Small intestine (tissue), 7 donors: Measurements from ENCODE around the gene OR2V2. TPM values are rescaled to one million over a fixed set of nuclear protein-coding genes. Genes with fewer than 3 reads are reported as not detected.

Source experiments
- DNase-seq, 2 donors: peaks; one replicate each; pipeline versions ENCODE4 v3.0.0 to v3.0.0-alpha.2; 2013
- FAIRE-seq: peaks from 2 replicates; lab custom pipeline; 2012; peaks lifted over from hg19 to GRCh38; lab: Jason Lieb, UNC
- H3K27ac ChIP-seq, 3 donors: one replicate each; pipeline ENCODE4 v1.5.1; 2013; ENCODE audit warnings: low read length in 2 of 3, mild to moderate bottlenecking in 2 of 3, control low read depth in 1 of 3, inconsistent platforms in 1 of 3, low read depth in 1 of 3, moderate library complexity in 1 of 3
- H3K27me3 ChIP-seq, 3 donors: one replicate each; pipeline ENCODE4 v1.6.1; 2013; ENCODE audit warnings: low read length in 3 of 3, inconsistent platforms in 1 of 3; ENCODE audit not compliant: control insufficient read depth in 3 of 3, insufficient read depth in 3 of 3
- H3K36me3 ChIP-seq, 3 donors: one replicate each; pipeline ENCODE4 v1.6.1; 2013; ENCODE audit warnings: low read length in 3 of 3, inconsistent platforms in 1 of 3, low read depth in 1 of 3, mild to moderate bottlenecking in 1 of 3, moderate library complexity in 1 of 3; ENCODE audit not compliant: control insufficient read depth in 3 of 3, insufficient read depth in 2 of 3
- H3K4me1 ChIP-seq, 3 donors: one replicate each; pipeline ENCODE4 v1.6.1; 2013; ENCODE audit warnings: low read length in 2 of 3, inconsistent platforms in 1 of 3, low read depth in 1 of 3, mild to moderate bottlenecking in 1 of 3, moderate library complexity in 1 of 3; ENCODE audit not compliant: control insufficient read depth in 3 of 3, insufficient read depth in 2 of 3
- H3K4me3 ChIP-seq, 3 donors: one replicate each; pipeline ENCODE4 v1.5.1; 2013; ENCODE audit warnings: low read length in 3 of 3, control low read depth in 1 of 3, inconsistent platforms in 1 of 3, low read depth in 1 of 3, mild to moderate bottlenecking in 1 of 3, moderate library complexity in 1 of 3
- H3K9me3 ChIP-seq, 2 donors: one replicate each; pipeline ENCODE4 v1.6.1; 2013; ENCODE audit warnings: low read depth in 1 of 2, low read length in 1 of 2; ENCODE audit not compliant: control insufficient read depth in 2 of 2, insufficient read depth in 1 of 2
- WGBS, 3 donors: extraction: QIAGEN DNeasy Blood & Tissue Kit; methylation state at CpG; one replicate each; pipeline ENCODE4 v1.1.7; 2013; 5-methylcytosine and 5-hydroxymethylcytosine counted together
- polyA plus RNA-seq, 4 donors: library from polyadenylated mRNA; stranded (reverse) in 3 of 4; unstranded in 1 of 4; fragments of 200-250 nt in 3 of 4; fragments of 120-200 nt in 1 of 4; gene quantifications; one replicate each; pipeline versions ENCODE4 v1.2.1 to v1.2.3, GENCODE V29; 2013
- donor health status: healthy with polysubstance abuse.
- donor health status: control.
- donor health status: control.
- donor health status: Bipolar disorder and iron deficiency.
- donor health status: healthy.

OR2V2 gene
- polyA plus RNA-seq, 4 donors: not detected

- H3K27ac ChIP-seq: no peak overlapping the region
- no peaks in the 10 kb centered on the region for H3K36me3 ChIP-seq
- no peaks in the 10 kb centered on the region for H3K9me3 ChIP-seq
- DNase-seq (no peak), FAIRE-seq (no peak)
- peaks cover 0 to 7% (median 0%) of the 10 kb centered on the region in 3 donors for H3K4me1 ChIP-seq
- 67 to 70% (median 69%) methylated on average over 10 to 12 of the region's 12 CpGs for WGBS, 3 donors
- peaks cover 0 to 59% (median 0%) of the 10 kb centered on the region in 3 donors for H3K27me3 ChIP-seq
- H3K4me3 ChIP-seq: no peak overlapping the region
Observed at GRCh38 chr5:181199881-181200638, 52.7 kb downstream of the OR2V2 start.

DNA sequence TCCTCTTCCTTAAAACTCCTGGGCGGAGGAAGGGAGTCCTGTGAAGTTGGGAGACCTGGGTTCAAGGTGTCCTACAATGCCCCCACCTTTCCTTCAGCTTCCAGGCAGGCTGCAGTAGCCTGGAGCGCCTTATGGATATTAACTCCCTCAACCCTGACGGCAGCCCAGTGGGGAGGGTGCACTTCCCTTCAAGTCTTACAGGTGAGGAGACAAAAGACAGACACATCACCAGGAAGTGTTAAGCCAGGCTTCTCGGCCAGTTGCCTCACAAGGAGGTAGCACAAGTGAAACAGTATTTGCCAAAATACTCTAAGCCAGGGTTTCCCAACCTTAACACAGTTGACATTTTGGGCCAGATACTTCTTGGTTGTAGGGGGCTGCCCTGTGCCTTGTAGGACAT, 53.4 kb downstream of the OR2V2 start:
- Histone ChIP-seq H3K9me3 (no peaks in the 10 kb centered on the region), H3K36me3 (no peaks in the 10 kb centered on the region), H3K4me1 (peaks cover 0 to 13% (median 0%) of the 10 kb centered on the region in 3 donors), H3K27ac (no peak overlapping the region), H3K4me3 (no peak overlapping the region), H3K27me3 (peaks cover 0 to 60% (median 0%) of the 10 kb centered on the region in 3 donors)
- no peak for FAIRE-seq
- no peak for DNase-seq
- WGBS, 3 donors: 57 to 73% (median 65%) methylated on average over 4 of the region's 4 CpGs

DNA sequence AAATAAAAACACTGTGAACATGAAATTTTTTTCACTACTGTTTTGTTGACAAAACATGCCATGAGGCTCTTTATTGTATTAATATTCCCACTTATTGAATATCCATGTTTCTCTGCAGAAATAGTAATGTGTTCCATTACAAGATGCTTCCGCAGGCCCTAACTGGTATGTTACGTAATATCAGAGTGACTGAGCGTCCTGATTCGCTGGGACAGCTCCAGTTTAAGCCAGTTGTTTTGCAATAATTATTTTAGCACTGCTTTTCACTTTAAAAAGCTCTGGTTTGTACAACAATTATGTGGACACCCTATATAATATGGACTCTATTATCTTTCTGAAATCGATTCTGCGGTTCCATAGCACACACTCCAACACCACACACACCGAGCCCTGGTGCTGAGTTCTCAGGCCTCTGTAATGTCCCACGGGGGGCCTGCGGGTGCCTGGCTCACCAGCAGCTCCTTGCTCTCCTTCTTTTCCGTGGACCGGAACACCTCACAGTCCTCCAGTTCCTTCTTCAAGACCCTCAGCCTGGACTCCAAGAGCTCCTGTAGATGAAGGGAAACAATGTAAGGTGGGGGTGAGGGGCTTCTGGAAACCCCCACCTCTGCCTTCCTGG, 55.8 kb downstream of the OR2V2 start:
- peaks cover 0 to 60% (median 0%) of the 10 kb centered on the region in 3 donors for H3K27me3 ChIP-seq
- no peaks in the 10 kb centered on the region for H3K9me3 ChIP-seq
- no peak for DNase-seq
- WGBS, 3 donors: 62 to 64% (median 64%) methylated on average over 11 of the region's 11 CpGs
- no peak overlapping the region for H3K27ac ChIP-seq
- FAIRE-seq: no peak
- peaks cover 0 to 20% (median 0%) of the 10 kb centered on the region in 3 donors for H3K4me1 ChIP-seq
- H3K36me3 ChIP-seq: no peaks in the 10 kb centered on the region
- H3K4me3 ChIP-seq: no peak overlapping the region

GRCh38 chr5:181203777-181204112, 56.4 kb downstream of the OR2V2 start:
- Histone ChIP-seq H3K27me3 (peaks cover 0 to 60% (median 0%) of the 10 kb centered on the region in 3 donors), H3K36me3 (no peaks in the 10 kb centered on the region), H3K4me3 (peak overlapping the region; percentile 19 to 55 (median 24)), H3K9me3 (no peaks in the 10 kb centered on the region), H3K4me1 (peaks cover 0 to 20% (median 0%) of the 10 kb centered on the region in 3 donors), H3K27ac (no peak overlapping the region)
- 6 to 7% (median 7%) methylated on average over 17 of the region's 17 CpGs for WGBS, 3 donors
- FAIRE-seq: no peak
- DNase-seq: no peak

DNA sequence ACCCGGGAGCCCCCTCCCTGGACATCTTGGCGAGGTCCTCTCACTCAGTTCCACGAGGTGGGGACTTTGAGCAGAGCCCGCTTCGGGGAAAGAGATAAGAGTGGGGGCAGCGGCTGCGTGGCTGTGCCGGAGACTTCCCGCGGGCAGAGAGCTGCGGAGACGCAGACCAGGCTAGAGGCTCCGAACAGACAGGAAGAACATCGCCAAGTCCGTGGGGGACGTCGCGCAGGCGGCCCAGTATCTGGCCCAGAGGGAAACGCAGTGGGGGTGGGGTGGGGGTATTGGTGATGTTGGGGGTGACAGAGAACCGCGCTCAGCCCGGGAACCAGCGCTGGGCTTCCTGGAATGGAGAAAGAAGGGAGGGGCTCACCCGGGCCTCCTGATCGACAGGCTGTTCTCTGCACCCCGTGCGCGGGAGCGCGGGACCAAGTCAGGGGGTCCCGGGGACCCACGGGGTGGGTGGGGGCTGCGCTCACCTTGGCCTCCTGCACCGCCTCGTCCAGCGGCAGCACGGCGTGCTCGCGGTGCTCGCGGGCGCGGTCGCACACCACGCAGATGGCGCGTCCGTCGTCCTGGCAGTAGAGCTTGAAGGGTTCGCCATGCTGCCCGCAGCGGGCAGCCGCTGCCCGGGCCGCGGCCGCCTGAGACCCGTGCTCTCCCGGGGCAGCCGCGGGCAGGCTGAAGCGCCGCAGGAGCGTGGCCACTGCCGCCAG, 56.9 kb downstream of the OR2V2 start:
- Histone ChIP-seq H3K36me3 (no peaks in the 10 kb centered on the region), H3K4me3 (peak overlapping the region; percentile 24 to 55 (median 35)), H3K27me3 (peaks cover 0 to 60% (median 0%) of the 10 kb centered on the region in 3 donors), H3K9me3 (no peaks in the 10 kb centered on the region), H3K27ac (no peak overlapping the region), H3K4me1 (peaks cover 0 to 20% (median 0%) of the 10 kb centered on the region in 3 donors)
- DNase-seq (peak in 1 of 2 donors; percentile 59), FAIRE-seq (no peak)
- WGBS, 3 donors: 0 to 1% (median 1%) methylated on average over 49 to 67 of the region's 67 CpGs

- Histone ChIP-seq H3K27ac (no peak within 1 kb of the TSS), H3K27me3 (peaks cover 0 to 55% (median 0%) of the 10 kb centered on the region in 3 donors), H3K4me3 (peak within 1 kb of the TSS; percentile 35 to 62 (median 55)), H3K9me3 (no peaks in the 10 kb centered on the region), H3K4me1 (peaks cover 0 to 20% (median 0%) of the 10 kb centered on the region in 3 donors), H3K36me3 (no peaks in the 10 kb centered on the region)
- 1% methylated on average over 77 to 94 of the region's 94 CpGs for WGBS, 3 donors
- DNase-seq: peak; percentile 37 to 54
- no peak for FAIRE-seq
Observed at GRCh38 chr5:181204826-181205760, 57.7 kb downstream of the OR2V2 start, which contains the start of gene TRIM7. Gene TRIM7, minus strand, starts transcription at chr5:181205196. Its CDS starts 86 bp downstream, at chr5:181205110.

- Histone ChIP-seq H3K27ac (no peak overlapping the region), H3K9me3 (no peaks in the 10 kb centered on the region), H3K36me3 (no peaks in the 10 kb centered on the region), H3K4me1 (peaks cover 0 to 20% (median 0%) of the 10 kb centered on the region in 3 donors), H3K27me3 (peaks cover 0 to 48% (median 0%) of the 10 kb centered on the region in 3 donors), H3K4me3 (peak overlapping the region; percentile 4 to 62 (median 55))
- WGBS, 3 donors: 3 to 7% (median 7%) methylated on average over 37 of the region's 37 CpGs
- FAIRE-seq (no peak), DNase-seq (peak in 1 of 2 donors; percentile 56)
Observed at GRCh38 chr5:181205761-181206649, 58.6 kb downstream of the OR2V2 start.
